Measurements from ENCODE around the gene TBC1D10B.

Gene TBC1D10B

DNA sequence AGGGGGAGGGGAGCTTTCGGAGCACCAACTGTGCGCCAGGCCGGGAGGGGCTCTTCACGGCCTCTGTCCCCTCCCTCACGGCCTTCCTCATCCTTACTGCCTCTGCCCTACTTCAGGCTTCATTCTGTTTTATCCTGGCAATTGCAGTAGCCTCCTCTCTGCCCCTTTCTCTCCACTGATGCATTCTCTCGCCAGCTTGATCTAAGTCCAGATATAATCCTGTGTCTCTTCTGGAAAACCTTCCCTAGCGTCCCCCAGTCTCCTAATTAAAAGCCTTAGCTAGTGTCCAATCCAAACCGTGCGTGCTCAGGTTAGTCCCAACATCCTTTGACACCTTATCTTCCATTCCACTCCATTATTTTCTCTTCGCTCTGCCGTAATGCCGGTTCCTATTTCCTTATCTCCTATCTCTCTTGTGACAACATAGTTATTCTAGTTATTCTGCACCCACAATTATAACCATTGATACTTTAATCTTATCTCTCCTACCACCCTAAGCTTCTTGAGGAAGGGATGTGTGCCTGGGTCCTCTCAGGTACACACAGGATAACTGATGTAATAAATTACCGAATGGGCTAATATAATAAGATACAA lies 25.8 kb upstream of the TBC1D10B start:
- Histone ChIP-seq H2BK5ac (ENCODE audit: low read depth, low read length, poor library complexity, severe bottlenecking) (no peak overlapping the region), H3K79me1 (replicated peaks; ENCODE audit: low read length, poor library complexity, severe bottlenecking) (peaks cover 15% of the 10 kb centered on the region), H3K36me3 (ENCODE audit: control insufficient read depth in 1 of 2, insufficient read depth in 2 of 2, low read depth in 1 of 2, low read length in 2 of 2) (peaks cover 13 to 22% of the 10 kb centered on the region in 2 experiments), H2BK15ac (ENCODE audit: low read depth, poor library complexity, severe bottlenecking) (no peak overlapping the region), H4K8ac (ENCODE audit: low read length) (peak overlapping the region; percentile 73), H3K18ac (ENCODE audit: low read depth in 1 of 2, low read length in 2 of 2) (peak overlapping the region in 1 of 2 experiments; percentile 90), H4K91ac (ENCODE audit: low read length) (no peak overlapping the region), H3K9ac (ENCODE audit: low read length) (peak overlapping the region; percentile 96), H3K4me3 (ENCODE audit: insufficient read depth in 1 of 2, low read depth in 1 of 2, low read length in 2 of 2) (peak overlapping the region; percentile 93 to 95), H3K27me3 (ENCODE audit: control insufficient read depth in 1 of 2, insufficient read depth in 1 of 2, low read length in 2 of 2) (no peaks in the 10 kb centered on the region), H3K9me3 (ENCODE audit: control insufficient read depth, low read length) (no peaks in the 10 kb centered on the region), H2BK120ac (ENCODE audit: low read depth, low read length) (no peak overlapping the region), H3K4me1 (ENCODE audit: control insufficient read depth, insufficient read depth, low read depth, low read length) (peaks cover 18% of the 10 kb centered on the region), H2BK12ac (ENCODE audit: low read length in 2 of 2) (peak overlapping the region in 1 of 2 experiments; percentile 73), H3K4me2 (ENCODE audit: low read length, poor library complexity, severe bottlenecking) (peak overlapping the region; percentile 97), H3K23ac (ENCODE audit: low read length in 2 of 2) (peak overlapping the region in 1 of 2 experiments; percentile 95), H3K27ac (ENCODE audit: low read length, poor library complexity, severe bottlenecking) (peak overlapping the region; percentile 42), H2AK5ac (ENCODE audit: low read length, severe bottlenecking) (no peak overlapping the region), H3K4ac (ENCODE audit: low read depth in 1 of 2, low read length in 2 of 2) (peak overlapping the region in 1 of 2 experiments; percentile 71), H3K14ac (ENCODE audit: low read length in 2 of 2) (peak overlapping the region in 1 of 2 experiments; percentile 92), H2AFZ (ENCODE audit: low read depth, low read length) (peak overlapping the region; percentile 93)
- 19% methylated on average over 12 of the region's 13 CpGs for WGBS
- no peak for DNase-seq

DNA sequence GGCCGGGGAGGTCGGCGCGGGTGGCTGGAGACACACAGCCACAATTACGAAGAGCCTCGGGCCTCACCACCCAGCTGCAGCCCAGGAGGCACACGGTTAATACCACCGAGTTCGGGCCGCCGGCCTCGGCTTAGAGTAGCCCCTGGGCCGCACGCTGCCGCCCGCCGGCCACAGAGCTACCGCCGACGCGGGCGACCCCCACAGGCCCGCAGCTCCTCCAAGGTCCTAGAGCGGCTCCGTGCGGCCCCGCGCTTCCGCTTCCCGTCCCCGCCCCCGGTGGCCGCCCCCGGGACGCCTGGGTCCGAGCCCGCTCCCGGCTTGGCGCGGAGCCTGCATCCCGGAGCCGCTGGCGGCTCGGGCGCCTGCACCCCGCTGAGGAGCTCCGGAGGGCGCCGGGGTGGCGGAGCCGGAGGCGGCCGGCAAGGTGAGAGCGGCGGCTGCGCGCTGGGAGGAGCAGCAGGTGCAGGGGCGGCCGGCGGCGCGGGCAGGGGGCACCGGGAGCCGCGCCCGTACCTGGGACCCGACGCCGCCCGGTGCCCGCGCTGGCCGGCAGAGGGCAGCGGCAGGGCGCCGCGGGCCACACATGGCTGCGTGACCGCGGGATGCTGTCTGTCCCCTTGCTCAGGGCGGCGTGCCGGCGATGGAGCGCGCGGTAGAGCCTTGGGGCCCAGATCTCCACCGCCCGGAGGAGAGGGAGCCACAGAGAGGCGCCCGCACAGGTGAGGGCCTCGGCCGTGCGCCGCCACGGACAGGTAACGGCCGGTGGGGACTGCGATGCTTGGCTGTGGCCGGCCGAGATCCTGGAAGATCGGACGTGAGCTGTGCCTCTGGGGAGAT lies 25.1 kb upstream of the TBC1D10B start, which contains the start of gene ZNF48:
Gene ZNF48 (plus strand): TSS at position 266 of the 837 bp plus-strand sequence. CDS start 375 bp downstream, at position 641.
- under 1% methylated on average over 82 of the region's 103 CpGs for WGBS

DNA sequence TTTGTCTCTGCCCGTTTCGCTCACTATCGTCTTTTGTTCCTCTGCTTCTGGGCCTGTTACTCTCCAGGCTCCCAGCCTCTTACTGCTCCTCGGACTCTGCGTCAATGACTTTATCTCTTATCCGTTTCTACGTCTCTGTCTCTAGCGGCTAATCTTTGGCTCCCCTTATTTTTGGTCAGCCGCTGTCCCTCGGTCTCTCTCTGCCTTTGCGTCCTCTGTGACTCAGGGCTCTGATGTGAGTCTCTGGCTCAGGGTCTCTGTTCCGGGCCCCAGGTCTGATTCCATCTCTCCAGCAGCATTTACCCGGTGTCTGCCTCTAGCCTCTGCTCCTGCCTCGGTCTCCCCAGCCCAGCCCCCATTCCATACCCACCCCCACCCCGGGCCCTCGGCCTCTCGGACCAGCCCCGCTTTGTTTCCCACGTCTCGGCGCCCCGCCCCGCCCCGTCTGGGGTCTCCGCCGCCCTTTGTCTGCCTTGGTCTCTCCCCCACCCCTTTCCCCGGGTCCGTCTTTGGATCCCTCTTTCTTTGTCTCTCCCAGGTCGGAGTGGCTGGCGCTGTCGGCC lies 24.4 kb upstream of the TBC1D10B start:
- DNase-seq, result peak; percentile 80
- Histone ChIP-seq H3K4me3 (ENCODE audit: insufficient read depth in 1 of 2, low read depth in 1 of 2, low read length in 2 of 2) (peak overlapping the region; percentile 93 to 95), H2AK5ac (ENCODE audit: low read length, severe bottlenecking) (peak overlapping the region; percentile 24), H3K4me1 (ENCODE audit: control insufficient read depth, insufficient read depth, low read depth, low read length) (peaks cover 13% of the 10 kb centered on the region), H2BK15ac (ENCODE audit: low read depth, poor library complexity, severe bottlenecking) (no peak overlapping the region), H3K79me1 (replicated peaks; ENCODE audit: low read length, poor library complexity, severe bottlenecking) (peaks cover 15% of the 10 kb centered on the region), H3K36me3 (ENCODE audit: control insufficient read depth in 1 of 2, insufficient read depth in 2 of 2, low read depth in 1 of 2, low read length in 2 of 2) (peaks cover 13 to 22% of the 10 kb centered on the region in 2 experiments), H3K23ac (ENCODE audit: low read length in 2 of 2) (peak overlapping the region in 1 of 2 experiments; percentile 63), H3K27ac (ENCODE audit: low read length, poor library complexity, severe bottlenecking) (peak overlapping the region; percentile 77), H3K18ac (ENCODE audit: low read depth in 1 of 2, low read length in 2 of 2) (peak overlapping the region; percentile 72 to 95), H3K14ac (ENCODE audit: low read length in 2 of 2) (peak overlapping the region in 1 of 2 experiments; percentile 72), H2BK5ac (ENCODE audit: low read depth, low read length, poor library complexity, severe bottlenecking) (no peak overlapping the region), H3K9me3 (ENCODE audit: control insufficient read depth, low read length) (no peaks in the 10 kb centered on the region), H3K27me3 (ENCODE audit: control insufficient read depth in 1 of 2, insufficient read depth in 1 of 2, low read length in 2 of 2) (no peaks in the 10 kb centered on the region), H2BK12ac (ENCODE audit: low read length in 2 of 2) (no peak overlapping the region), H4K91ac (ENCODE audit: low read length) (peak overlapping the region; percentile 30), H3K9ac (ENCODE audit: low read length) (peak overlapping the region; percentile 96), H3K4ac (ENCODE audit: low read depth in 1 of 2, low read length in 2 of 2) (peak overlapping the region; percentile 66 to 78), H2BK120ac (ENCODE audit: low read depth, low read length) (peak overlapping the region; percentile 50), H3K4me2 (ENCODE audit: low read length, poor library complexity, severe bottlenecking) (peak overlapping the region; percentile 74), H4K8ac (ENCODE audit: low read length) (peak overlapping the region; percentile 83), H2AFZ (ENCODE audit: low read depth, low read length) (peak overlapping the region; percentile 64)
- 2% methylated on average over 21 of the region's 31 CpGs for WGBS

More for the DNA sequence above, 25.1 kb upstream of the TBC1D10B start, which contains the start of gene ZNF48:
- H3K4ac ChIP-seq (ENCODE audit: low read depth in 1 of 2, low read length in 2 of 2), result peak within 1 kb of the TSS; percentile 66 to 78
- peak within 1 kb of the TSS; percentile 58 for H2BK15ac ChIP-seq (ENCODE audit: low read depth, poor library complexity, severe bottlenecking)
- no peak within 1 kb of the TSS for H2BK5ac ChIP-seq (ENCODE audit: low read depth, low read length, poor library complexity, severe bottlenecking)
- DNase-seq, result peak; percentile 90
- peak within 1 kb of the TSS; percentile 83 for H4K8ac ChIP-seq (ENCODE audit: low read length)
- H3K27ac ChIP-seq (ENCODE audit: low read length, poor library complexity, severe bottlenecking), result peak within 1 kb of the TSS; percentile 77
- peak within 1 kb of the TSS; percentile 93 to 95 for H3K4me3 ChIP-seq (ENCODE audit: insufficient read depth in 1 of 2, low read depth in 1 of 2, low read length in 2 of 2)
- H4K91ac ChIP-seq (ENCODE audit: low read length), result peak within 1 kb of the TSS; percentile 53
- peak within 1 kb of the TSS in 1 of 2 experiments; percentile 92 for H3K14ac ChIP-seq (ENCODE audit: low read length in 2 of 2)
- H2AK5ac ChIP-seq (ENCODE audit: low read length, severe bottlenecking), result peak within 1 kb of the TSS; percentile 24
- H3K23ac ChIP-seq (ENCODE audit: low read length in 2 of 2), result peak within 1 kb of the TSS in 1 of 2 experiments; percentile 95
- H3K4me1 ChIP-seq (ENCODE audit: control insufficient read depth, insufficient read depth, low read depth, low read length), result peaks cover 18% of the 10 kb centered on the region
- H3K9ac ChIP-seq (ENCODE audit: low read length), result peak within 1 kb of the TSS; percentile 96
- no peaks in the 10 kb centered on the region for H3K27me3 ChIP-seq (ENCODE audit: control insufficient read depth in 1 of 2, insufficient read depth in 1 of 2, low read length in 2 of 2)
- H2BK120ac ChIP-seq (ENCODE audit: low read depth, low read length), result peak within 1 kb of the TSS; percentile 50
- peak within 1 kb of the TSS in 1 of 2 experiments; percentile 73 for H2BK12ac ChIP-seq (ENCODE audit: low read length in 2 of 2)
- H3K79me1 ChIP-seq (replicated peaks; ENCODE audit: low read length, poor library complexity, severe bottlenecking), result peaks cover 15% of the 10 kb centered on the region
- H3K4me2 ChIP-seq (ENCODE audit: low read length, poor library complexity, severe bottlenecking), result peak within 1 kb of the TSS; percentile 97
- peaks cover 13 to 22% of the 10 kb centered on the region in 2 experiments for H3K36me3 ChIP-seq (ENCODE audit: control insufficient read depth in 1 of 2, insufficient read depth in 2 of 2, low read depth in 1 of 2, low read length in 2 of 2)
- no peaks in the 10 kb centered on the region for H3K9me3 ChIP-seq (ENCODE audit: control insufficient read depth, low read length)
- H2AFZ ChIP-seq (ENCODE audit: low read depth, low read length), result peak within 1 kb of the TSS; percentile 93
- H3K18ac ChIP-seq (ENCODE audit: low read depth in 1 of 2, low read length in 2 of 2), result peak within 1 kb of the TSS; percentile 72 to 95

Data from mesenchymal stem cell (in vitro differentiated cells and primary cell).